ENCODE results near the gene NR3C2.

GRCh38 chr4:148118179-148118578 is 324.0 kb downstream of the NR3C2 start:
- TF ChIP-seq CTCF (conservative IDR thresholded peaks at IDR 0.05; ENCODE audit: low read length) (no peak), EZH2phosphoT487 (IDR thresholded peaks at IDR 0.05; ENCODE audit: borderline replicate concordance, low read depth, low read length) (no peak)

All from OCI-LY7 (cell line).